HG02840 (cell line): Measurements from ENCODE around the gene STAT1.
"Not testable (repeated sequence)": the region's sequence is repeated elsewhere in the genome, so short reads cannot be mapped to it uniquely, and the experiment has no call there.

ENCODE experiments used
- ATAC-seq: cut with Tn5 transposase; IDR thresholded peaks from one replicate; pipeline ENCODE4 v1.9.1; 2021; ENCODE audit warnings: mild to moderate bottlenecking, moderate library complexity, moderate number of reproducible peaks; ENCODE audit not compliant: unreplicated experiment, low FRiP score

The STAT1 gene

DNA sequence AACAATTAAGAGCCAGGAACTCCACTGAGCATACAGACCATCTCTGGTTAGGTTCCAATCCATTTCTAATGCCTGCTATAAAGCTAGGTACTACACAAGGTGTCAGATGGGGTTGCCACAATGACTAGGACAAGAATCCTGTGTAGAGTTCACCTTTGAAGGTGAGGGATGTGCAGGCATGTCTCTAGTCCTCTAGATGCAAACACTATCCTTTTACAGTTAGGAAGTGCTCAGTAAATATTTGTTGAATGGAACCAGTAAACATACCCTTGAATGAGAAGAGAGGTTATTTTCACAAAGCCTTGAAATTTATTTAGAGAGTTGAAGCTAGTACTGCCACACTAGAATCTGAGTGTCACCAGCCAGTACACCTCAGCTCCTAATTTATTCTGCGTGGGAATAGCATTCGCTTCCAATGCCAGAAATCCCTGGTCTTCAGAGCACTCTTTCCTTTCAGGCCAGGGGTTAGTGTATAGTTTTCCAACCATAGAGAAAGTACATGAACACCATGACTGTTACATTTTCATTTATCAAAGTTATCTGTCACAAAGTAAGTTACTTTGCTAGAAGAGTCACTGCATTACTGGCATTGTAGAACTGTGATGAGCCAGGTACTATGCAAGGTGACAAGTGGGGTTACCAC, 48.3 kb downstream of the STAT1 start:
- no peak for ATAC-seq

GRCh38 chr2:190964170-190964795, 49.7 kb downstream of the STAT1 start:
- no peak for ATAC-seq

DNA sequence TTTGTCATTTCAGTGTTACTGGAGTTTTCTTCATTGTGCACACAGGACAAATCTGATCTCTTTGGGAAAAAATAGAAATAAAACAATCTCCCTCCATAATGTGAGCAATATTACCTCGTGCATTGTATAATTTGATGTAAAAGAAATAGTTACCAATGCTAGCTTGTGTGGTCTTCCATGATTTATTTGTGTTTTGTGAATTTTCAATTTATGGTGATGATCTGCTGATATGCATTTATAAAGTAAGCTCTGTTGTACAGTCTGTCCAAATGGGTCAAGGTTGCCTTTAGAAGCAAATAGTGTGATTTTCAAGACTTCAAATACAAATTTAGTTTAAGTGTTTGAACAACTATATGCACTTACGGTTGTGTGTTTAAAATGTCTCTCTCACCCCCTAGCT, 50.9 kb downstream of the STAT1 start:
- no peak for ATAC-seq

- ATAC-seq, result no peak
Measured at GRCh38 chr2:190961918-190962487, 52.0 kb downstream of the STAT1 start.

DNA sequence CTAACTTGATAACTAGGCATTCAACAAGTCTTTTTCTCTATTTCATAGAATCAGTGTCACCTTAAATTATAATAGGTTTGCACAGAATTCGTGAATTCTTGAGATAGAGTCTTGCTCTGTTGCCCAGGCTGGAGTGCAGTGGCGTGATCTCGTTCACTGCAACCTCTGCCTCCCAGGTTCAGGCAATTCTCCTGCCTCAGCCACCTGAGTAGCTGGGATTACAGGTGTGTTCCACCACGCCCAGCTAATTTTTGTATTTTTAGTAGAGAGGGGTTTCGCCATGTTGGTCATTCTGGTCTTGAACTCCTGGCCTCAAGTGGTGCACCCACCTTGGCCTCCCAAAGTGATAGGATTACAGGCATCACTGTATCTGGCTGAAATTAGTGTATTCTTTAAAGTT, 52.9 kb downstream of the STAT1 start:
- not testable (repeated sequence) for ATAC-seq

- no peak for ATAC-seq
Measured at GRCh38 chr2:190959911-190960788, 53.8 kb downstream of the STAT1 start.

DNA sequence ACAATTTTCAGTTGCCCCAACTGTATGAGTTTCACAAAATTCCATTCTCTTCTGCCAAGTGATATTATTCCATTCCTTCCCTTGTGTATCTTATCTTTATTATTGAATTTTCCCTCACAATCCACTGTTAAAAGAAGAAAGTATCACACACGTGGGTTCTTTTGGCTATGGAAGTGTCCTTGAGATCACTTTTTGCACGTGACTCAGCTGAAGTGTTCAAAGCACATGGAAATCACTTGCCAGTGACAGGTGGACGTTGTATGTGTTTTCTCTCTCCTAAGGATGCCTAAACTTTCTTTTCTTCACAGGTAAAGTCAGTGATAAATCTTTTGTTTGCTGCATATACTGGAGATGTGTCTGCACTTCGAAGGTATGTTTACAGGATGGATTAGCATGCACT, 60.7 kb downstream of the STAT1 start:
- no peak for ATAC-seq

DNA sequence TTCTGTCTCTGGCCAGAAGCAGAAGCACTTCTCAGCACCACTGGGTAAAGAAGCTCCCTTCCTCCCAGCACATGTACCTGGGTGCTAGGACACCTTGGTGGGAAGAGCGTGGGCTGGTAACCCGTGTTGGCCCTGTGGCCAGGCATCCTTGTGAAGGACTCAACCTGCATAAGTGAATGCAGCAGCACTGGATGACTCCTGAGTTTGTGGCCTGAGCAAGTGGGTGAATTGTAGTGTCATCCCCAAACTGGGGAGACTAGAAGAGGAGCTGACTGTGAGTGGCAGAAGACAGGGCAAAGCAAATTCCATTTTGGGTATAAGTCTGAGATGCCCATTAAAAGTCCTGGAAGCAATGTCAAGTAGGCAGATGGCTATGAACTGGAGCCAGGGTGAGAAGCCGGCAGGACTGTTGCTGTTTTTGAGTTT, 63.4 kb downstream of the STAT1 start:
- ATAC-seq, result no peak

- ATAC-seq, result no peak
Measured at GRCh38 chr2:190948671-190949070, 65.3 kb downstream of the STAT1 start.

GRCh38 chr2:190947711-190948251, 66.2 kb downstream of the STAT1 start:
- ATAC-seq, result peak; percentile 46

DNA sequence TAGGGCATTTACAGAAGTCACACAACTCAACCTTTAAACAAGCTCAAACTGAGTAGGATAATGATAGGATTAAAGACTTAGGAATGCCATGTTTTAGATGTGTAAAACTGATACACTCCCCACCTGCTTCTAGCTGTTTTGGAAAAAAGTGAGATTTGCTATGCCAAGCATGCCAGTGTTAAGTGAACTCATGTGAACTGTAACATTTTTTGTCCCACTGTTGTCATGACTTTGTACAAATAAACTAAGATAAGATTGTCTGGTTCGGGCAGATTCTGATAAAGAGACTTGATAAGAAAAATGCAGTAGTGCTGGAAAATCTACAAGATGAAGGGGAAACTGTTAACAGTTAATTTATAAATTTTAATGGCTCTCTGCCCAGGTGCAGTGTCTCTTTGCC, 66.8 kb downstream of the STAT1 start:
- no peak for ATAC-seq

GRCh38 chr2:190943706-190944105, 70.3 kb downstream of the STAT1 start:
- ATAC-seq, result no peak

- no peak for ATAC-seq
Measured at GRCh38 chr2:190942697-190943096, 71.3 kb downstream of the STAT1 start.

GRCh38 chr2:190941571-190941970, 72.4 kb downstream of the STAT1 start:
- no peak for ATAC-seq

GRCh38 chr2:190940454-190940853, 73.5 kb downstream of the STAT1 start:
- no peak for ATAC-seq

- no peak for ATAC-seq
Measured at GRCh38 chr2:190938771-190939335, 75.1 kb downstream of the STAT1 start.

GRCh38 chr2:190935054-190935453, 78.9 kb downstream of the STAT1 start:
- ATAC-seq, result no peak

DNA sequence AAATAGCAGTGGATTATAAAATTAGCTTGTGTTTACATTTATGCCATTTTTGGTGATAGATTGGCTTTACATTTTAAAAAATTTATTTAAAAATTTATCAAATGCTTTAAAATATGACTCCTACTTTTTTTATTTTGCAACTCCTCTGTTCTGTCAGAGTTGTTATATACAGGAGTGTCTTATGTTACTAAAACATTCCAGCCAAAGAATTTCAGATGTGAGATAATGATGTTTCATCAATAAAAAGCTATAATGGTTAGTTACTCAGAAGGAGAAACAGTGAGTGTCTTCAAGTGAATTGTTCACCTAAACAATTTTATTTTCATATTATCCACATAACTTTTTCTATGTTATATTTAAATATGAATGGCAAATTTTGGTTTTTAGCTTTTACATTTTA, 80.6 kb downstream of the STAT1 start:
- no peak for ATAC-seq

DNA sequence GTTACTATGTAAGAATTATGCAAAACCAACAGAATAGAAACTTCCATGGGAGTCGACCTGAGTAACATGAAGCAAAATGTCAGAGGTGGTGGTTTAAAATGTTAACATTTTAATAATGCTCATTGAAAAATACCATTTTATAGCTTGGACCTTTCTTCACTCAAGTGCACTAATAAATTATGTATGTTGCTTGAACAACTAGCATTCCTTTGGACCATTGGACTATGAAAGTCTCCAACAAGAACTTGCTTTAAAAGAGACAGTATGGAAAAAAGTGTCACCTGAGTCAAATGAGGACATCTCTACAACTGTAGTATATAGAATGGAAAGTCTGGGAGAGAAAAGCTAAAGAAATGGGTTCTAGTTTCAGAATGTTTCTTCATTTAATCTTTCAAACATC, 81.5 kb downstream of the STAT1 start:
- no peak for ATAC-seq

- ATAC-seq, result no peak
Measured at GRCh38 chr2:190930411-190930810, 83.6 kb downstream of the STAT1 start.

GRCh38 chr2:190929919-190930318, 84.1 kb downstream of the STAT1 start:
- no peak for ATAC-seq
